Stimulated activated naive CD4-positive, alpha-beta T cell treated with Interleukin-2 at 50 U/mL for 16 hours (primary cell): ENCODE results near the gene AMBRA1.
"Not testable (repeated sequence)": the region's sequence is repeated elsewhere in the genome, so short reads cannot be mapped to it uniquely, and the experiment has no call there.

Source experiments
- DNase-seq: peaks from one replicate; lab custom pipeline; 2025; lab: John Stamatoyannopoulos, UW

AMBRA1 gene

DNA sequence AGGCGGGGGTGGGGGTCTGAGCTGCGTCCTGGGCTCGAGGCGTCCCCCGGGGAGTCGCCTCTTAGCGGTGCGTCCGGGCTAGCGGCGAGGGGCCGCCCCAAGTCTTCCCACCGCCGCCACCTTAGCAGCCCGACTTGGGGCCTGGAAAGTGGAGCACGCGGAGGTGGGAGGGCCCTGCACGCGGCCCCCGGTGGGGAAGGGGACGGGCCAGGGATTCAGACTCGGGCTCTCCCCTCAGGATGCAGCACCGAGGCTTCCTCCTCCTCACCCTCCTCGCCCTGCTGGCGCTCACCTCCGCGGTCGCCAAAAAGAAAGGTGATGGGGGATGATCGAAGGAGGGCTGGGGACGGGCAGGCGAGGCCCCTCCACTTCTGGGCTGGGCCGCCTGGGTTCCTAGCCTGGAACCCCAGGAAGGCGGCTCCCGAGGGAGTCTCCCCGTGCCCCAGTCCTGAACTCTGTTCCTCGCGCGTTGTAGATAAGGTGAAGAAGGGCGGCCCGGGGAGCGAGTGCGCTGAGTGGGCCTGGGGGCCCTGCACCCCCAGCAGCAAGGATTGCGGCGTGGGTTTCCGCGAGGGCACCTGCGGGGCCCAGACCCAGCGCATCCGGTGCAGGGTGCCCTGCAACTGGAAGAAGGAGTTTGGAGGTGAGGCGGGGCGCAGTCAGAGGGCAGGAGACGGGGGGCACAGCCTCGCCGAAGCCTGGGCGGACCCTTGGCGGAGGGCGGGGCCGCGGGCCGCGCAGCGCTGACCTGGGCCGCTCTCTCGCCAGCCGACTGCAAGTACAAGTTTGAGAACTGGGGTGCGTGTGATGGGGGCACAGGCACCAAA lies 211.8 kb downstream of the AMBRA1 start:
- peak; percentile 13 for DNase-seq

GRCh38 chr11:46381048-46381818 lies 212.6 kb downstream of the AMBRA1 start, which contains the start of gene MDK:
MDK (plus strand) TSS chr11:46381669; CDS start chr11:46382058, 389 bp downstream.
- no peak for DNase-seq

DNA sequence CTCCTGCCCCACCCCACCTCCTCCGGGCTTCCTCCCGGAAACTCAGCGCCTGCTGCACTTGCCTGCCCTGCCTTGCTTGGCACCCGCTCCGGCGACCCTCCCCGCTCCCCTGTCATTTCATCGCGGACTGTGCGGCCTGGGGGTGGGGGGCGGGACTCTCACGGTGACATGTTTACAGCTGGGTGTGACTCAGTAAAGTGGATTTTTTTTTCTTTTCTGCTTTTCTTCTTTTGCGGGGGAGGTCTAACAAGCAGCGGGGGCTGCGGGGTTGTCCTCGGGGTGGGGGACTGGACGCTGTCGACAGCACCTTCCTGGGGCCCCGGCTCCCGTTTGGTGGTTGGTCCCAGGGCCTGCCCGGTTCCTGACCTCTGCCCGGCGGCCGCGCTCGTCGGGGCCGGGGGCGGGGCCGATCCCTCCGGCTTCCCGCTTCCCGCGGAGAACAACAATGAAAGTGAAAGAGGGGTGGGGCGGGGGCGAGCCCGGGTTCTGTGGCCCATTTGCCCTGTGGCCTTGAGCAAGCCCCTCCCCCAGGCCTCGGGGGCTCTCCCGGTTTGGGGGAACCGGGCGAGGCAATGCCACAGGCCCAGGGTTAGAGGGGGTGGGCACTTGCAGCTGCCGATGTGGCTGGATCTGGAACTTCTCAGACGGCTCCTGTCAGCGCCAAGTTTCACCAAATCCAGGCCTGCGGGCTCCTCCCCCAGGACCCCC lies 213.3 kb downstream of the AMBRA1 start:
- peak; percentile 65 for DNase-seq

GRCh38 chr11:46379482-46380293 lies 214.1 kb downstream of the AMBRA1 start:
- DNase-seq, result not testable (repeated sequence)

GRCh38 chr11:46378811-46379481 lies 214.9 kb downstream of the AMBRA1 start:
- DNase-seq, result no peak

DNA sequence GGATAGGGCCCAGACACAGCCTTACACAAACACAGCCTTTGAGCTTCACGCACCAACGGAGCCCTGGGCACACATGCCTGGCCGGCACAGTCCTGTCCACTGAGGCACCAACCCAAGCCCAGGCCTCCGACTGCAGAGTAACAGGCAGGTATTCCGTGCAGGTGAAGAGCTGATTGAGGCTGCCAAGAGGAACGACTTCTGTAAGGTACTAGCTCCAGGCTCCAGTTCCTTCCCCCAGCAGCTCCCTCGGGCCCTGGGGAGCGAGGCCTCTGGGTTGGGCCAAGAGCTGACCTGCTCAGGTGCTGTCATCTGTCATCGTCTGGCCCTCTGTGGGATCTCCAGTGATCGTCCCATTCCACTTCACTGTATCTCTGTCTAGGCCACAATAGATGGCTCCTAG lies 215.5 kb downstream of the AMBRA1 start:
- no peak for DNase-seq

DNA sequence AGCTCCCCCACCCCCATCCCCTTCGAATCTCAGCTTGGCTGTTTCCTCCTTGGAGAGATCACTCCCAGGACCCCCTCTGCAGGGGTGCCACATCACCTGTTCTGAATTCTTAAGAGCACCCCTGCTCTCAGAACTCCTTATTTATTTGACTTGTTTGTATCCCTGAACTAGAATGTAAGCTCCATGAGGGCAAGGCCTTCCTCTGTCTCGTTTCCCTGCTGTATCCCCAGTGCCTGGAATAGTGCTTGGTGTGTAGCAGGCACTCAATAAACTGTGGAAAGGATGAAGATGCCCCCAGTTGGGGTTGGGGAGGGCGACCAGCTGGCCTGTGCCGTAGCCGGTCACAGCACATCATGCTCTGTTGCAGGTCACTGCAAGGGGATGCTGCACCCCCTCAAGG lies 216.0 kb downstream of the AMBRA1 start:
- no peak for DNase-seq

GRCh38 chr11:46377290-46377689 lies 216.5 kb downstream of the AMBRA1 start:
- no peak for DNase-seq

GRCh38 chr11:46376258-46377050 lies 217.4 kb downstream of the AMBRA1 start:
- no peak for DNase-seq

DNA sequence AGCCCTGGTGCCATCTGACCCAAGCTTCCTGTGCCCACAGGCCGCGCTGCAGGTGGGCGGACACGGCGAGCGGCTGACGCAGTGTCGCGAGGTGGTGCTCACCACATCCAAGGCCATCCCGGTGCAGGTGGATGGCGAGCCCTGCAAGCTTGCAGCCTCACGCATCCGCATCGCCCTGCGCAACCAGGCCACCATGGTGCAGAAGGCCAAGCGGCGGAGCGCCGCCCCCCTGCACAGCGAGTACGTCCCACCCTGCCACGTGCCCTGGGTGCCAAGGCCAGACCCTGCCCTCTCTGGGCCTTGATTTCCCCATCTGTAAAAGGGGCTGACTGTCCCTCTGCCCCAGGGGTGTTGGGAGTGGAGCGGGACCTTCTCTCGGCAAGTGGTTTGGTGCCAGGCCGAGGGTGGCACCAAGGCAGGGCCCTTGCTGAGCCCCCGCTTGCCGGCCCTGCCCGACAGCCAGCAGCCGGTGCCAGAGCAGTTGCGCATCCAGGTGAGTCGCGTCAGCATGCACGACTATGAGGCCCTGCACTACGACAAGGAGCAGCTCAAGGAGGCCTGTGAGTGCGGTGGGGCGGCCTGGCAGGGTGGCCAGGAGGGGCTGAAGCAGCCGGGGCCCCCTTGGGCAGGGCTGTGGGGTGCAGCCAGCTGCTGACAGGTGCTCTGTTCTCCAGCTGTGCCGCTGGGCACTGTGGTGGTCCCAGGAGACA lies 218.3 kb downstream of the AMBRA1 start:
- DNase-seq, result no peak

GRCh38 chr11:46374815-46375214 lies 219.0 kb downstream of the AMBRA1 start:
- no peak for DNase-seq

DNA sequence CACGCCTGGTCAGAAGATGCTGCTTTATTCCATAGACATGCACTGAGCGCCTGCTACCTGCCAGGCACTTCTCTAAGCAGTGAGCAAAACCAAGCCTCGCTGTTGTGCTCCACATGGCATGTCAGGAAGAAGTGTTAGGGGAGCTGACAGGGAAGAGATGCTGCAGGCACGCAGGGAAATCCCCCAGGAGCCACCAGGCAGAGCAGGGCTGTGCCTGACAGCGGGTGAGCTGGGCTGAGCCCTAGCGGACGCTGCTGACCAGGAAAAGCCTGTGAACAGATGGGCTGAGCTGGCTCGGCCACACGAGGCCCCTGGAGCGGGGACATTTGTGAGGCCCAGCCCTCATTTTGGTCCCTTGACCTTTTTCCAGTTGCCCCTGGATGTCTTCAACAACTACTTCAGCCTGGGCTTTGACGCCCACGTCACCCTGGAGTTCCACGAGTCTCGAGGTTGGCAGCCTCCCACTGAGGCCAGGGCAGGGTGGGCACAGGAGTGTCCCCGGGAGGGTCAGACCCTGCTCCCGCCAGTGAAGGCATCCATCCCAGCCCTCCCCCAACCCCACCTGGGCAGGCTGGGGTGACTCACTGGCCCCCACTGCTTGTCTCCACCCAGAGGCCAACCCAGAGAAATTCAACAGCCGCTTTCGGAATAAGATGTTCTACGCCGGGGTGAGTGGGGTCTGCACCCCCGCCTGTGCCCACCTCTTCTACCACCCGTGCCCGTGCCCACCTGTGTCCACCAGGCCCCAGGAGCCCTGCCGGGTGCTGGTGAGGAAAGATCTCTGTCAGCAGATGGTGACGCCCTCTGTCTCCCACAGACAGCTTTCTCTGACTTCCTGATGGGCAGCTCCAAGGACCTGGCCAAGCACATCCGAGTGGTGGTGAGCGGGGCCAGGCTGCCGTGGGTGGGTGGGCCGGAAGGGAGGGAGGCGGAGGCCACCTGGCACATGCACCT lies 219.8 kb downstream of the AMBRA1 start:
- no peak for DNase-seq

DNA sequence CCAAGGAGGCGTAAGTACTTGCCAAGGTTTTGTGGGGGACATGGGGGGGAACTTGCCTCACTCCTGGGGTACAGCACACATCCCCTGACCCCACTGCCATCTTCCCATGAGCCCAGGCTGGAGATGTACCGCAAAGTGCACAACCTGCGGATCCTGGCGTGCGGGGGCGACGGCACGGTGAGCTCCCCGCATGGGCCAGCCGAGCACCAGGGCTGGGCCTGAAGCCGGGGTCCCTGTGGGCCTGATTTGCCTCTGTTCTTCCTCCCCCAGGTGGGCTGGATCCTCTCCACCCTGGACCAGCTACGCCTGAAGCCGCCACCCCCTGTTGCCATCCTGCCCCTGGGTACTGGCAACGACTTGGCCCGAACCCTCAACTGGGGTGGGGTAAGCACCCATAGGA lies 221.3 kb downstream of the AMBRA1 start:
- DNase-seq, result not testable (repeated sequence)

DNA sequence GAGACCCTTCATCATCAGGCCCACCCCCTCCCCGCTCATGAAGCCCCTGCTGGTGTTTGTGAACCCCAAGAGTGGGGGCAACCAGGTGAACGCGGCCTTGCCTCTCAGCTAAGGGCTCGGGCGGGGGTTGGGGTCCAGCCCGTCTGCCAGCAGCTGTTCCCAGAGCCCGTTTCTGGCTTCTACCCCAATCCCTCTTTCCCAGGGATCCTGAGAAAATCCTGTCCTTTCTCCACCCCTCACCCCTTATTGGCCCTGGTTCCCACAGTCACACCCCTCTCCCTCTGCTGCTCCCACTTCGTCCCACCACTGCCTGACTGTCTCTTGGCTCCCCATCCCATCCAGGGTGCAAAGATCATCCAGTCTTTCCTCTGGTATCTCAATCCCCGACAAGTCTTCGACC lies 221.7 kb downstream of the AMBRA1 start:
- DNase-seq, result no peak

GRCh38 chr11:46371262-46371661 lies 222.6 kb downstream of the AMBRA1 start:
- not testable (repeated sequence) for DNase-seq

DNA sequence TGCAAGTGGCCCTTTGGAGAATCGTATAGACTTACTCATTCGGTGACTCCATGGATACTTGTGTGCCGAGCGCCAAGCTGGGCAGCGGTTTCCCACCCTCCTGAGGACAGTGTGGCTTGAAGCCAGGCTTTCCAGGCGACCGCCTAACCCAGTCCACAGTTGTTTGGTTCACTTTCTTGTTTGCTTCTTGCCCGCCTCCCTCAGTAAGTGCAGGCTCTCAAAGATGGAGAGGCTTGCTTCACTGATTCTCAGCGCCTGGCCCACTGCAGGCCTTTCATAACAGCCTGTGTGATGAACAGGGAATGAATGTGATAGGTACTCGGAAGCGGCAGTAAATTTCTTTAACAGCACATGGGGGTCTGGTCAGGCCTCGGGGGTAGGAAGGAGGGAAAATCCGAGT lies 223.6 kb downstream of the AMBRA1 start:
- DNase-seq, result no peak

GRCh38 chr11:46369458-46370152 lies 224.2 kb downstream of the AMBRA1 start:
- DNase-seq, result peak; percentile 52

GRCh38 chr11:46367916-46368267 lies 225.9 kb downstream of the AMBRA1 start:
- DNase-seq, result no peak
